OCI-LY1 (cell line): Measurements from ENCODE around the gene PI4KA.

ENCODE experiments used
- H2AFZ ChIP-seq: fragments of 200-600 bp; sonication (generic), shearing (Covaris generic); 2 replicates; pipeline ENCODE4 v1.6.0; 2014; ENCODE audit warnings: antibody characterized with exemption, mild to moderate bottlenecking, low read length
- H3F3A ChIP-seq: fragments of 200-600 bp; sonication (generic), shearing (Covaris generic); 2 replicates; pipeline ENCODE4 v1.6.0; 2014; ENCODE audit warnings: mild to moderate bottlenecking, antibody characterized with exemption, low read length, moderate library complexity; ENCODE audit not compliant: insufficient read depth
- H3K27ac ChIP-seq: fragments of 200-600 bp; sonication (generic); 2 replicates; pipeline ENCODE4 v1.5.1; 2014; ENCODE audit warnings: low read length, mixed run types, mild to moderate bottlenecking, low read depth; ENCODE audit not compliant: poor library complexity, severe bottlenecking
- H3K27me3 ChIP-seq: fragments of 200-600 bp; sonication (generic); 2 replicates; pipeline ENCODE4 v1.6.0; 2014; ENCODE audit warnings: antibody characterized with exemption, mild to moderate bottlenecking, low read length, moderate library complexity; ENCODE audit not compliant: insufficient read depth
- H3K36me3 ChIP-seq: fragments of 200-600 bp; sonication (generic); 2 replicates; pipeline ENCODE4 v1.6.1; 2014; ENCODE audit warnings: mild to moderate bottlenecking, antibody characterized with exemption, low read length, moderate library complexity, mixed read lengths; ENCODE audit not compliant: insufficient read depth
- H3K4me1 ChIP-seq: fragments of 200-600 bp; sonication (generic); 2 replicates; pipeline ENCODE4 v1.5.1; 2014; ENCODE audit warnings: mild to moderate bottlenecking, low read length, moderate library complexity; ENCODE audit not compliant: insufficient read depth, severe bottlenecking
- H3K4me2 ChIP-seq: fragments of 200-600 bp; sonication (generic), shearing (Covaris generic); 2 replicates; pipeline ENCODE4 v1.6.1; 2014; ENCODE audit warnings: low read length
- H3K4me3 ChIP-seq: fragments of 200-600 bp; sonication (generic); 2 replicates; pipeline ENCODE4 v1.5.1; 2014; ENCODE audit warnings: low read length, low read depth, mild to moderate bottlenecking, mixed read lengths; ENCODE audit not compliant: poor library complexity, severe bottlenecking
- H3K79me2 ChIP-seq: fragments of 200-600 bp; shearing (Covaris generic); 2 replicates; pipeline ENCODE4 v1.6.1; 2016; ENCODE audit warnings: mixed run types, low read length, mixed read lengths; ENCODE audit not compliant: insufficient read depth
- H3K9ac ChIP-seq: fragments of 200-600 bp; sonication (generic), shearing (Covaris generic); 2 replicates; pipeline ENCODE4 v1.6.1; 2014; ENCODE audit warnings: mild to moderate bottlenecking, low read length, mixed read lengths
- H3K9me2 ChIP-seq: fragments of 200-600 bp; sonication (generic), shearing (Covaris generic); 2 replicates; pipeline ENCODE4 v1.6.1; 2014; ENCODE audit warnings: low read depth, mild to moderate bottlenecking, low read length, mixed read lengths
- H3K9me3 ChIP-seq: fragments of 200-600 bp; shearing (Covaris generic); 2 replicates; pipeline ENCODE4 v1.6.1; 2014; ENCODE audit warnings: low read length, mixed read lengths
- H4K20me1 ChIP-seq: fragments of 200-600 bp; sonication (generic), shearing (Covaris generic); 2 replicates; pipeline ENCODE4 v1.6.0; 2016; ENCODE audit warnings: mild to moderate bottlenecking, low read length; ENCODE audit not compliant: insufficient read depth
- CTCF ChIP-seq: fragments of 200-600 bp; sonication (generic), shearing (Covaris generic); IDR thresholded peaks from 2 replicates; pipeline ENCODE4 v1.5.1; 2017; ENCODE audit warnings: mild to moderate bottlenecking, antibody characterized with exemption, low read length, moderate library complexity, mixed read lengths
- EZH2 ChIP-seq: fragments of 200-600 bp; sonication (generic), shearing (Covaris generic); IDR thresholded peaks from 2 replicates; pipeline ENCODE4 v1.8.0; 2017; ENCODE audit warnings: borderline replicate concordance, mixed run types, mild to moderate bottlenecking, antibody characterized with exemption, low read length, moderate library complexity, mixed read lengths

The PI4KA gene

GRCh38 chr22:20779014-20779817, 79.4 kb downstream of the PI4KA start:
- no peak overlapping the region for H3K27ac ChIP-seq
- peaks cover 7% of the 10 kb centered on the region for H3K4me1 ChIP-seq
- no peaks in the 10 kb centered on the region for H3K27me3 ChIP-seq
- H3K9me3 ChIP-seq: no peaks in the 10 kb centered on the region
- no peak overlapping the region for H3K9ac ChIP-seq
- no peaks in the 10 kb centered on the region for H4K20me1 ChIP-seq
- no peaks in the 10 kb centered on the region for H3F3A ChIP-seq
- peaks cover 22% of the 10 kb centered on the region; the same call in 1 of the 2 replicates for H3K36me3 ChIP-seq
- H3K9me2 ChIP-seq: no peaks in the 10 kb centered on the region
- TF ChIP-seq EZH2: no peak
- no peak for TF ChIP-seq CTCF
- H2AFZ ChIP-seq: no peak overlapping the region
- H3K79me2 ChIP-seq: no peaks in the 10 kb centered on the region
- H3K4me3 ChIP-seq: no peak overlapping the region
- H3K4me2 ChIP-seq: no peak overlapping the region

GRCh38 chr22:20777420-20778177, 81.0 kb downstream of the PI4KA start:
- Histone ChIP-seq H3K27ac (no peak overlapping the region), H3K9ac (no peak overlapping the region), H3K9me3 (no peaks in the 10 kb centered on the region), H2AFZ (no peak overlapping the region), H4K20me1 (no peaks in the 10 kb centered on the region), H3K4me2 (no peak overlapping the region), H3K36me3 (peaks cover 20% of the 10 kb centered on the region; the same call in 1 of the 2 replicates), H3K4me3 (no peak overlapping the region), H3K4me1 (no peaks in the 10 kb centered on the region), H3F3A (no peaks in the 10 kb centered on the region), H3K79me2 (no peaks in the 10 kb centered on the region), H3K27me3 (no peaks in the 10 kb centered on the region), H3K9me2 (no peaks in the 10 kb centered on the region)
- TF ChIP-seq EZH2 (no peak), CTCF (no peak)

- peaks cover 12% of the 10 kb centered on the region; the same call in 1 of the 2 replicates for H3K36me3 ChIP-seq
These were observed 81.8 kb downstream of the PI4KA start for GRCh38 chr22:20776624-20777405.

More at GRCh38 chr22:20776624-20777405, 81.8 kb downstream of the PI4KA start:
- Histone ChIP-seq H2AFZ (no peak overlapping the region), H3K4me1 (no peaks in the 10 kb centered on the region), H4K20me1 (no peaks in the 10 kb centered on the region), H3K4me2 (no peak overlapping the region), H3K9me3 (no peaks in the 10 kb centered on the region), H3K9ac (no peak overlapping the region), H3K27ac (no peak overlapping the region), H3K9me2 (no peaks in the 10 kb centered on the region), H3F3A (no peaks in the 10 kb centered on the region), H3K4me3 (no peak overlapping the region), H3K79me2 (no peaks in the 10 kb centered on the region), H3K27me3 (no peaks in the 10 kb centered on the region)
- TF ChIP-seq EZH2 (no peak), CTCF (no peak)
